Tibial nerve (tissue), 4 donors: Measurements from ENCODE around the gene LRFN5. TPM values are rescaled to one million over a fixed set of nuclear protein-coding genes. Genes with fewer than 3 reads are reported as not detected.
"Not testable (repeated sequence)": the region's sequence is repeated elsewhere in the genome, so short reads cannot be mapped to it uniquely, and the experiment has no call there.

Experiments used
- DNase-seq, 2 donors: peaks; one replicate each; pipeline ENCODE4 v3.0.0-alpha.2; 2019; ENCODE audit warnings: low spot score in 2 of 2
- H3K27ac ChIP-seq, 4 donors: fragments of 200-600 bp; sonication (generic) in 3 of 4; one replicate each; pipeline ENCODE4 v1.5.1; 2017 to 2019; ENCODE audit warnings: mild to moderate bottlenecking in 1 of 4
- H3K27me3 ChIP-seq, 2 donors: fragments of 200-600 bp; sonication (generic) in 1 of 2; one replicate each; pipeline versions ENCODE4 v1.5.1 to v1.6.0; 2017 to 2019
- H3K36me3 ChIP-seq, 3 donors: fragments of 200-600 bp; sonication (generic); one replicate each; pipeline ENCODE4 v1.5.1; 2018 to 2019
- H3K4me1 ChIP-seq, 4 donors: fragments of 200-600 bp; sonication (generic) in 3 of 4; one replicate each; pipeline ENCODE4 v1.5.1; 2017 to 2019
- H3K4me3 ChIP-seq, 4 donors: fragments of 200-600 bp; sonication (generic) in 3 of 4; one replicate each; pipeline ENCODE4 v1.5.1; 2017 to 2019; ENCODE audit warnings: mild to moderate bottlenecking in 1 of 4, moderate library complexity in 1 of 4
- H3K9me3 ChIP-seq, 4 donors: fragments of 200-600 bp; sonication (generic) in 3 of 4; one replicate each; pipeline ENCODE4 v1.5.1; 2017 to 2019
- CTCF ChIP-seq, 5 experiments: fragments of 200-600 bp in 3 of 5; fragments of 450-650 bp in 2 of 5; sonication (generic) in 3 of 5; IDR thresholded peaks; one replicate each; pipeline ENCODE4 v1.5.1; 2016 to 2019; ENCODE audit warnings: antibody characterized with exemption in 5 of 5, mild to moderate bottlenecking in 3 of 5, moderate library complexity in 2 of 5
- EP300 ChIP-seq, 2 donors: sonication (generic); formaldehyde crosslinking; IDR thresholded peaks; one replicate each; pipeline ENCODE4 v1.6.1; 2017; ENCODE audit warnings: antibody characterized with exemption in 2 of 2, mild to moderate bottlenecking in 1 of 2
- POLR2A ChIP-seq, 2 donors: fragments of 450-650 bp; IDR thresholded peaks; one replicate each; pipeline ENCODE4 v1.6.1; 2017; ENCODE audit warnings: antibody characterized with exemption in 2 of 2, mild to moderate bottlenecking in 2 of 2, moderate library complexity in 2 of 2
- WGBS, 2 donors: methylation state at CpG; one replicate each; pipeline ENCODE4 v1.1.5; 2018; 5-methylcytosine and 5-hydroxymethylcytosine counted together
- total RNA-seq, 4 donors: library from RNA; depleted of rRNA; stranded (reverse); fragments of >200 nt; gene quantifications; one replicate each; pipeline ENCODE4 v1.1.0, GENCODE V29; 2016

The LRFN5 gene
- total RNA-seq, result 10 to 100 TPM in 3 of 4 donors, 1 to 10 TPM in 1; 8.0 to 72.6 (median 10.7) TPM

- Histone ChIP-seq H3K4me3 (peak within 1 kb of the TSS; percentile 50 to 74 (median 60)), H3K27ac (peak within 1 kb of the TSS; percentile 71 to 94 (median 79)), H3K9me3 (no peaks in the 10 kb centered on the region), H3K4me1 (peaks cover 0 to 46% (median 3%) of the 10 kb centered on the region in 4 donors), H3K27me3 (peaks cover 0 to 37% of the 10 kb centered on the region in 2 donors), H3K36me3 (no peaks in the 10 kb centered on the region)
- TF ChIP-seq EP300 (IDR thresholded peaks at IDR 0.05), result no peak
- TF ChIP-seq POLR2A (IDR thresholded peaks at IDR 0.05), result no peak
- no peak for TF ChIP-seq CTCF (IDR thresholded peaks at IDR 0.05)
- WGBS, 2 donors, result 1% methylated on average over 47 to 51 of the region's 76 CpGs
- DNase-seq, result no peak
Measured at GRCh38 chr14:41606532-41607303, at the start of gene LRFN5. TSS of gene LRFN5 (plus strand) at chr14:41606876.

GRCh38 chr14:41558490-41558889 lies 48.2 kb upstream of the LRFN5 start:
- TF ChIP-seq EP300 (IDR thresholded peaks at IDR 0.05), result no peak
- TF ChIP-seq CTCF (IDR thresholded peaks at IDR 0.05), result no peak
- TF ChIP-seq POLR2A (IDR thresholded peaks at IDR 0.05), result no peak
- H3K9me3 ChIP-seq, result no peaks in the 10 kb centered on the region
- H3K27me3 ChIP-seq, result no peaks in the 10 kb centered on the region
- H3K36me3 ChIP-seq, result no peaks in the 10 kb centered on the region
- no peak for DNase-seq
- no peak overlapping the region for H3K27ac ChIP-seq
- H3K4me1 ChIP-seq, result no peaks in the 10 kb centered on the region
- no peak overlapping the region for H3K4me3 ChIP-seq

- H3K9me3 ChIP-seq, H3K4me3 ChIP-seq, H3K36me3 ChIP-seq, H3K4me1 ChIP-seq, H3K27me3 ChIP-seq, DNase-seq, H3K27ac ChIP-seq: not testable (repeated sequence)
- WGBS, 2 donors, result 93 to 99% methylated on average over 3 of the region's 3 CpGs
Measured at GRCh38 chr14:41566864-41567263, 39.8 kb upstream of the LRFN5 start.

GRCh38 chr14:41568979-41569378 lies 37.7 kb upstream of the LRFN5 start:
- H3K4me1 ChIP-seq, result no peaks in the 10 kb centered on the region
- WGBS, 2 donors, result 95 to 99% methylated on average over 2 of the region's 2 CpGs
- H3K27ac ChIP-seq, result no peak overlapping the region
- H3K27me3 ChIP-seq, result no peaks in the 10 kb centered on the region
- DNase-seq, result no peak
- no peaks in the 10 kb centered on the region for H3K36me3 ChIP-seq
- H3K9me3 ChIP-seq, result no peaks in the 10 kb centered on the region
- no peak overlapping the region for H3K4me3 ChIP-seq
- TF ChIP-seq EP300 (IDR thresholded peaks at IDR 0.05) (no peak), POLR2A (IDR thresholded peaks at IDR 0.05) (no peak), CTCF (IDR thresholded peaks at IDR 0.05) (no peak)

- no peaks in the 10 kb centered on the region for H3K4me1 ChIP-seq
- TF ChIP-seq EP300 (IDR thresholded peaks at IDR 0.05) (no peak), POLR2A (IDR thresholded peaks at IDR 0.05) (no peak), CTCF (IDR thresholded peaks at IDR 0.05) (no peak)
- 62 to 63% methylated on average over 5 of the region's 5 CpGs for WGBS, 2 donors
- H3K36me3 ChIP-seq, result no peaks in the 10 kb centered on the region
- no peaks in the 10 kb centered on the region for H3K27me3 ChIP-seq
- no peak overlapping the region for H3K27ac ChIP-seq
- no peak overlapping the region for H3K4me3 ChIP-seq
- no peak for DNase-seq
- H3K9me3 ChIP-seq, result no peaks in the 10 kb centered on the region
Measured at GRCh38 chr14:41570415-41571155, 36.1 kb upstream of the LRFN5 start.
